C4-2B (cell line): ENCODE results near the gene SH3GL1.

Source experiments
- H3K27ac ChIP-seq: fragments of 450-650 bp; 2 replicates; pipeline ENCODE4 v1.5.1; 2017
- ZFX ChIP-seq: fragments of 450-650 bp; IDR thresholded peaks from 2 replicates; pipeline ENCODE4 v1.6.1; 2017
- TF ChIP-seq, protein P1 (sequence below): fragments of 450-650 bp; conservative IDR thresholded peaks from 2 replicates; pipeline ENCODE4 v1.5.1; 2017; ENCODE audit warnings: mild to moderate bottlenecking

The SH3GL1 gene

DNA sequence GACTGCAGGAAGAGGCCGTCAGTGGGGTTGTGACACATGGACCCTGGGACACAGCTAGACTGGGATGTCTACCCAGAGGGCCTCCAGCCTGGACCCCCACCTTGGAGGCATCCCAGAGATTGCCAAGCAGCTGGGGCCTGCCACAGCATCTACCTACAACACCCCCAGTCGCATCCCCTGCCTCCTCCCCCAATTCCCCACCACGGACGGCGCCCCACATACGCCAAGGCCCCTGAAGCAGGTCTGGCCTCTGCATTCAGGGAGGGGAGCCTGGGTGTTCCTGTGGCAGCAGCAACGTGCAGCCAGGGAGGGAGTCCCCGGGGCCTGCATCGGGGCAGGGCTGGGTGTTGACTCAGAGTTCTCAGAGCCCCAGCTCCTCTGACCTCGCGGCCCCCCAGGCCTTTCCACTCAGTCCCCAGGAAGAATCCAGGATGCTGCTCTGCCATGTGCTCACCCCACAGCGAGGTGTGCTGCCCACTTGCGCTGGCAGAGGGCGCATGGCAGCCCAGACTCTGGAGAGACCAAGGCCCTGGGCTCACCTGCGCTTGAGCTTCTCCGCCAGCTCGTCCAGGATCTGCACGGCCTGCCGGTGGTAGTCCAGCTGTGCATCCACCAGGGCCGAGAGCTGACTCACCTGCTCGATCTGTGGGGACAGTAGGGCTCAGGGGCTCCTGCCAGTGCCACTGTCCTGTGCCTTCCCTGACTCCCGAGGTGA, 37.4 kb downstream of the SH3GL1 start:
- no peak overlapping the region for H3K27ac ChIP-seq
- TF ChIP-seq ZFX: no peak
- TF ChIP-seq, protein P1, sequence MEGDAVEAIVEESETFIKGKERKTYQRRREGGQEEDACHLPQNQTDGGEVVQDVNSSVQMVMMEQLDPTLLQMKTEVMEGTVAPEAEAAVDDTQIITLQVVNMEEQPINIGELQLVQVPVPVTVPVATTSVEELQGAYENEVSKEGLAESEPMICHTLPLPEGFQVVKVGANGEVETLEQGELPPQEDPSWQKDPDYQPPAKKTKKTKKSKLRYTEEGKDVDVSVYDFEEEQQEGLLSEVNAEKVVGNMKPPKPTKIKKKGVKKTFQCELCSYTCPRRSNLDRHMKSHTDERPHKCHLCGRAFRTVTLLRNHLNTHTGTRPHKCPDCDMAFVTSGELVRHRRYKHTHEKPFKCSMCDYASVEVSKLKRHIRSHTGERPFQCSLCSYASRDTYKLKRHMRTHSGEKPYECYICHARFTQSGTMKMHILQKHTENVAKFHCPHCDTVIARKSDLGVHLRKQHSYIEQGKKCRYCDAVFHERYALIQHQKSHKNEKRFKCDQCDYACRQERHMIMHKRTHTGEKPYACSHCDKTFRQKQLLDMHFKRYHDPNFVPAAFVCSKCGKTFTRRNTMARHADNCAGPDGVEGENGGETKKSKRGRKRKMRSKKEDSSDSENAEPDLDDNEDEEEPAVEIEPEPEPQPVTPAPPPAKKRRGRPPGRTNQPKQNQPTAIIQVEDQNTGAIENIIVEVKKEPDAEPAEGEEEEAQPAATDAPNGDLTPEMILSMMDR: no peak; the same call in 1 of the 2 replicates

DNA sequence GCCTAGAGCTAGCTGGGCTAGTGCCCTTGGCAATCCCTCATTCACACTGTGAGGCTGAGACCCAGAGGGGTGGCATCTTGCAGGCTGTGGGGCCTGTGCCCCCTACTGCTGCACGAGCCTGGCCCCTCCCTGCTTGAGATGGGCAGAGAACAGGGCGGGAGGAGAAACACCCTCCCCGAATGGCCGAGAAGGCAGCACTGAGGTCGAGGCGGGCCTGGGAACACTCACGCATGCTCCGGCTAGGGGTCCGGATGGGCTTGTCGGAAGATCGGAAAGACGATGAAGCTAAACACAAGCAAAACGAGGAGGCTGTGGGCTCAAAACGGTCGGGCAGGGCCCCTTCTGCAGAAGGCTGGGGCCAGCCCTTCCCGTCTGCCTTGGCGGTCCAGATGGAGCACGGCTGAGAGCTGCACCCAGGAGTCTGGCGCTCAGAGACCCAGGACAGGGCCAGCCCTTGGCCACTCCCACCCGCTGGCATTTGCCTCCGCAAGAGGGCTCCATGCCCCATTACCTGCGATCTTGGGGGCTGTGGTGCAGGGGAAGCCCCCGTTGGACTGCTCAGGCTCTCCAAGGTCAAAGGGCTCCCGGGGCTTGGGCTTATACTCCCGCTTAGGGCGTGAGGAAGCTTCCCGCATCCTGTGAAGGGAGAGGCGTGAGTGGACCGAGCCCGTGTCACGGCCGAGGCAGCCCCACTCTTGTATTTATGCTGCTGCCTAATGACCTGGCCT, 38.1 kb downstream of the SH3GL1 start:
- no peak for TF ChIP-seq ZFX
- TF ChIP-seq, protein P1: no peak
- no peak overlapping the region for H3K27ac ChIP-seq

DNA sequence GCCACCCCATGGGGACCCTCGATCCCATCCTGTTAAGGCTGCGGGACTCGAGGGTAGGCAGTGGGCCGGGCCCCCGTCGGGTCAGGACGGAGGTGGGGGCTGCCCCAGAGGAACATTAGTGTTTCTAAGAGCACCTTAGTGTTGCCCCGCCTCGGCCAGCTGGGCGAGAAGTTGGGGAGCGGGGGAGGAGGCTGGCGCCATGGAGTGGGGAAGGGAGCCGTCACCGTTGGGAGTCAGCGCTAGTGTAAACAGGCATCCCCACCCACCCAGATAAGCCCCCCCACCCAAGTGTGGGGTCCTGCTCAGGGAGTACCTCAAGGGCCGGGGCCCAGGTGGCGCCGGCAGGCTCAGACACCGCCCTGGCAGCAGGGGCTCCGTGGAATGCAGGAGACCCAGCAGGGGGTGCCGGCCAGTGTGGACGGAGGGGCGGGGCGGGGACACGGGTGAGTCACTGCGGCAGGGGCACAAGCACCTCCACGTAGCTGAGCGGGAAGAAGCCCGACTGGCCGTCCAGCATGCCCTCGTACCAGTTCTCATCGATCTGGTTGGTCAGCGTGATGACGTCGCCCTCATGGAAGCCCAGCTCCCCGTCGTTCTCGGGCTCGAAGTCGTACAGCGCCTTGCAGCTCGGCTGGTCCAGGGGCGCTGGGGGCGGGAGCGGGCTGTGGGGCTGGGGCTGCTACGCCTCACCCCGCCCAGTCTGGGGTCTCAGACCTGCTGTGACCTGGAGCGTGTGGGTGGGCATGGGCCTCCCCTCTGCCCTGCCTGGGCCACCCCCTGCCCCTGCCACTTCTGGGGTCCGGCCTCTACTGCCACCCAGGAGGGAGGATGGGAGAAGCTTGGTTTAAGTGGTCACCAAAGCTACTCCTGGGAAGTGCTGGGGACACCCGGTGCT, 38.9 kb downstream of the SH3GL1 start:
- TF ChIP-seq, protein P1: no peak
- TF ChIP-seq ZFX: no peak

GRCh38 chr19:4360641-4361151, 39.7 kb downstream of the SH3GL1 start:
- H3K27ac ChIP-seq: no peak overlapping the region
- no peak for TF ChIP-seq ZFX
- TF ChIP-seq, protein P1: no peak

More for the DNA sequence above, 38.9 kb downstream of the SH3GL1 start:
- no peak overlapping the region for H3K27ac ChIP-seq

- TF ChIP-seq, protein P1: no peak
- TF ChIP-seq ZFX: no peak
- H3K27ac ChIP-seq: no peak overlapping the region
These were observed 40.2 kb downstream of the SH3GL1 start for GRCh38 chr19:4360081-4360569.

- TF ChIP-seq, protein P1: no peak
- no peak for TF ChIP-seq ZFX
These were observed 40.7 kb downstream of the SH3GL1 start for GRCh38 chr19:4359627-4360000.

More at GRCh38 chr19:4359627-4360000, 40.7 kb downstream of the SH3GL1 start:
- H3K27ac ChIP-seq: no peak overlapping the region
